Bronchial epithelial cell (primary cell): ENCODE data around the gene CNNM4. TPM values are rescaled to one million over a fixed set of nuclear protein-coding genes. Genes with fewer than 3 reads are reported as not detected.
A peak's percentile ranks its signal among the peaks of the same experiment; 100 is the strongest.

Source experiments
- DNase-seq: peaks from one replicate; pipeline ENCODE4 v3.0.0-alpha.2; 2010; ENCODE audit warnings: low read depth
- FAIRE-seq: peaks from 2 replicates; lab custom pipeline; 2011; peaks lifted over from hg19 to GRCh38; lab: Jason Lieb, UNC
- H3K27me3 ChIP-seq: 2 replicates; pipeline ENCODE4 v1.5.1; 2011; ENCODE audit warnings: low read length; ENCODE audit not compliant: control insufficient read depth, insufficient read depth
- H3K36me3 ChIP-seq: 2 replicates; pipeline ENCODE4 v1.5.1; 2011; ENCODE audit warnings: low read length; ENCODE audit not compliant: control insufficient read depth, insufficient read depth
- H3K4me3 ChIP-seq: 2 replicates; pipeline ENCODE4 v1.5.1; 2011; ENCODE audit warnings: mild to moderate bottlenecking, low read depth, low read length, control low read depth
- total RNA-seq: library from RNA; depleted of rRNA; stranded (reverse); fragments of >200 nt; gene quantifications from 2 replicates; pipeline ENCODE4 v1.2.1, GENCODE V29; 2014
- TF ChIP-seq, protein P1 (sequence below): IDR thresholded peaks from 2 replicates; pipeline ENCODE4 v1.5.1; 2011; ENCODE audit warnings: mild to moderate bottlenecking, moderate library complexity, low read length, control low read depth, inconsistent platforms; ENCODE audit not compliant: insufficient read depth, severe bottlenecking

The CNNM4 gene
- total RNA-seq, 1 donor from 2014 or later: 3.4 TPM

DNA sequence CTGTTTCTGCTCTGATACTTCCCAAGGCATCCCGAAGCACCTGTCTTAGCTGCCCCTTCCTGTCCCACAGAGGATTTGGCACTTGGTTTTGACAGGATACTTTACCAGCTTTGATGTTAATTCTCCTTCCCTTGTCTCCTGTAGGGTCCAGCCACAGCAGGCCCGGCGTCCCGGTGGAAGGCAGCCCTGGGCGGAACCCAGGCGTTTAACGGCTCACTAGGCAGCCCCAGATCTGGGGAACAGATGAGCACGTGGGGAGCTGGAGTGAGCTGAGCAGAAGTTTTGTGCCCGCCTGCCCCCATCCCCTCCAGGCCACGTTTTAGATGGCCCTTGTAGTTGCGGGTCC lies 71.7 kb downstream of the CNNM4 start:
- FAIRE-seq (no peak), DNase-seq (no peak)
- TF ChIP-seq, protein P1, sequence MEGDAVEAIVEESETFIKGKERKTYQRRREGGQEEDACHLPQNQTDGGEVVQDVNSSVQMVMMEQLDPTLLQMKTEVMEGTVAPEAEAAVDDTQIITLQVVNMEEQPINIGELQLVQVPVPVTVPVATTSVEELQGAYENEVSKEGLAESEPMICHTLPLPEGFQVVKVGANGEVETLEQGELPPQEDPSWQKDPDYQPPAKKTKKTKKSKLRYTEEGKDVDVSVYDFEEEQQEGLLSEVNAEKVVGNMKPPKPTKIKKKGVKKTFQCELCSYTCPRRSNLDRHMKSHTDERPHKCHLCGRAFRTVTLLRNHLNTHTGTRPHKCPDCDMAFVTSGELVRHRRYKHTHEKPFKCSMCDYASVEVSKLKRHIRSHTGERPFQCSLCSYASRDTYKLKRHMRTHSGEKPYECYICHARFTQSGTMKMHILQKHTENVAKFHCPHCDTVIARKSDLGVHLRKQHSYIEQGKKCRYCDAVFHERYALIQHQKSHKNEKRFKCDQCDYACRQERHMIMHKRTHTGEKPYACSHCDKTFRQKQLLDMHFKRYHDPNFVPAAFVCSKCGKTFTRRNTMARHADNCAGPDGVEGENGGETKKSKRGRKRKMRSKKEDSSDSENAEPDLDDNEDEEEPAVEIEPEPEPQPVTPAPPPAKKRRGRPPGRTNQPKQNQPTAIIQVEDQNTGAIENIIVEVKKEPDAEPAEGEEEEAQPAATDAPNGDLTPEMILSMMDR: no peak
- peaks cover 16% of the 10 kb centered on the region for H3K36me3 ChIP-seq
- H3K4me3 ChIP-seq: no peak overlapping the region
- H3K27me3 ChIP-seq: no peaks in the 10 kb centered on the region

DNA sequence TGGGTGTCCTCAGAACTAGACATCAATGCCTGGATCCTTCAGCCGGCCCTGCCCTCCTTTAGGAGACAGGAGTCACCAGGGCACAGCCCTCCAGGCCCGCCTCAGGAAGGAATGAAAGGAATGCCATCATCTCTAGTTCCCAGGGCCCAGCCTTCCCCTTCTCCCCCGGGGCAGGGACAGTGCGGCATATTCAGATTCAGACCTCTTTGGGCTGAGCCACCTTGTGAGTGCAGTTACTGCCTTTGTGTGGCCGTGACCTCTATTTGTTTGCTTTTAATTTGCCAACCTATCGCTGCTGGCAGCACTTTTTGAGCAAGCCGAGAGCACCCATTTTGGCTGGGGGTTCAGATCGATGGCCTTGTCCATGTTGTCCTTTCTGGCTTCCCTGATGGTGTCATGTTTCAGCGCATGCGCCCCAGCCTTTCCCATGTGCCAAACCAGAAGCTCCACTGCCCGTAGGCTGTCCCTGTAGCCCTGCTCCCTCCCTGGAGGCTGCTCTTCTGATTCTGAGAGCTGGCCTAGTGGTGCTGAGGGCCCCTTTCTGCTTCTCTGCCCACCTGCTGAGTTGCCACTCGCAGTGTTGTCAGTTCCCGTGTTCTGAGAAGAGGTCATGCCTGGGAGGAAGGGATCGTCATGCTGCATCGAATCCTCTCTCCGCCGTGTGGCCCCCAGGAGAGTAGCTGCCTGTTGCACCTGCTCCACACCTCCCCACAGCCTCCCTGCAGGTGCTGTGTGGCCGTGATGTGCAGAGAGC lies 72.2 kb downstream of the CNNM4 start:
- H3K4me3 ChIP-seq: no peak overlapping the region
- no peaks in the 10 kb centered on the region for H3K27me3 ChIP-seq
- TF ChIP-seq, protein P1: no peak
- FAIRE-seq (peak; percentile 94), DNase-seq (peak; percentile 59)
- peaks cover 11% of the 10 kb centered on the region for H3K36me3 ChIP-seq

DNA sequence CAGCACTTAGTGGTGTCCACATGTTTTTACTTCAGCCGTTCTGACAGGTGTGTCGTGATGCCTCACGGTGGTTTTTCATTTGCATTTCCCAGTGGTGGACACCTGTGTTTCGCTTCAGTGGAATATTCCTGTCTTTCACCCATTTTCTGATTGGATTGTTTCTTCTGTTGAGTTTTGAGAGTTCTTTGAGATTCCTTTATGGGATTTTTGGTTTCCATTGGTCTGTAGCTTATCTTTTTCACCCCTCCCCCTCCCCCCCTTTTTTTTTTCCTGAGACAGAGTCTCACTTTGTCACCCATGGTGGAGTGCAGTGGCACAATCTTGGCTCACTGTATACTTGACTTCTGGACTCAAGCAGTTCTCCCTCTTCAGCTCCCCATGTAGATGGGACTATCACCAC lies 75.1 kb downstream of the CNNM4 start:
- Histone ChIP-seq H3K36me3 (peaks cover 4% of the 10 kb centered on the region), H3K27me3 (no peaks in the 10 kb centered on the region), H3K4me3 (no peak overlapping the region)
- TF ChIP-seq, protein P1: no peak
- DNase-seq (no peak), FAIRE-seq (no peak)

DNA sequence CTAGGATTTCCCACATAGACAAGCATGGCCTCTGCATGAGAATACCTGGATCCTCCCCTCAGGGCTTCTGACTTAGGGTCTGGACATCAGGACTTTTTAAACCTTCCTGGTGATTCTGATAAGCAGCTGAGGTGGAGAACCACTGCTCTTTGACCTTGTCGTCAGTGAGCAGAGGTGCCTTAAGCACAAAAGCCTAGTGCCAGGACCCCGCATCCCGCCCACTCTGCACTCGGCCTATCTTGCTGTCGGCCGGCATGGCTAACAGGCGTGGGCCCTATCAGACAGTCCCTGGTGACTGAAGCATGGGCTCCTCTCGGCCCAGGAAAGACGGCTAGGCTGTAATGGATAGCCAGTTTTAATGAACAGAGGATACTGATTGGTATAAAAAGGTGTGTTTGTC lies 76.9 kb downstream of the CNNM4 start:
- DNase-seq (no peak), FAIRE-seq (no peak)
- H3K4me3 ChIP-seq: no peak overlapping the region
- TF ChIP-seq, protein P1: no peak
- H3K36me3 ChIP-seq: peaks cover 2% of the 10 kb centered on the region
- H3K27me3 ChIP-seq: no peaks in the 10 kb centered on the region

DNA sequence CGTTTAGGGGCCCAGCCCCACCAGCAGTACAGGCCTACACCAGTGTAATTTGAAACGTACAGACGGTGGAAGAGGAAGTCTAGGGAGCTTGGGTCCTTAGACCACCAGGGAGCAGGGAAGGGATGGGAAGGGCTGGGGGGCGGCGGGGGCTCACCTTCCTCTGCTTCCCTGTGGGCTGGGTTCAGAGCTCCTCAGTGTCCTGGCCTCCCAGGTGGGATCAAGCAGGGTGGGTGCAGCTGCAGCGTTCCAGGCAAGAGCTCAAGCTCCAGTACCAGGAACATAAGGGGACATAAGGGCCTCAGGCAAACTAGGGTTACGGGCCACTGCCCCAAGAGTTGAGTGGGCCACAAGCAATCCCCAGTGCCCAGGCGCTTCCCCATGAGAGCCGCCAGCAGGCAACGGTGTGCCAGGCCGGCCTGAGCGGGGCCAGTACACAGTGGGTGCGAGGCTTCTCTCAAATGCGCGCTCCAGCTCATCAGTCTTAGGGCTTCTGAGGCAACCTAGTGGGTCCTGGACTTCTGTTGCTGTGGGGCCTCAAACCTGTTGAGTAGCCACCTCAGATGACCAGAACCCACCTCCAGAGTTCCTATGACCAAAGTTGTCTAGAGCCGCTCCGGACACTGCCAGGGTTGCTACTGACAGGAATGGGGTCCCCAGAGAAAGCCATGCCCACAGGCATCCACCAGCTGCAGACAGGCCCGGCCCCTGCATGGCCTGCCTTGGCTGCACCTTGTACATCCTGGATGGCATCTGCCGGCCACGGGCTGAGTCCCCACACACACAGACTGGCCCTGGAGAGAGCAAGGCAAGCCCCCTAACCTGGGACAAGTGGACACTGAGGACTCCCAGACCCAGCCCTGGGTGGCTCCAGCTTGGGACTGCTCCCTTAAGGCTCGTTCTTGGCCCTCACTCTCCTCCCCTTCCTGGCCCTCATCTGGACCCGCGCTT lies 77.9 kb downstream of the CNNM4 start:
- H3K27me3 ChIP-seq: no peaks in the 10 kb centered on the region

More for the DNA sequence above, 77.9 kb downstream of the CNNM4 start:
- TF ChIP-seq, protein P1: no peak
- Histone ChIP-seq H3K4me3 (no peak overlapping the region), H3K36me3 (peaks cover 1% of the 10 kb centered on the region)
- DNase-seq: no peak
- no peak for FAIRE-seq
